NCI-H524 (cell line): Measurements from ENCODE around the gene DAAM2.

ENCODE experiments used
- DNase-seq, 2 experiments: peaks; one replicate each; lab custom pipeline; 2025; lab: John Stamatoyannopoulos, UW

The DAAM2 gene

DNA sequence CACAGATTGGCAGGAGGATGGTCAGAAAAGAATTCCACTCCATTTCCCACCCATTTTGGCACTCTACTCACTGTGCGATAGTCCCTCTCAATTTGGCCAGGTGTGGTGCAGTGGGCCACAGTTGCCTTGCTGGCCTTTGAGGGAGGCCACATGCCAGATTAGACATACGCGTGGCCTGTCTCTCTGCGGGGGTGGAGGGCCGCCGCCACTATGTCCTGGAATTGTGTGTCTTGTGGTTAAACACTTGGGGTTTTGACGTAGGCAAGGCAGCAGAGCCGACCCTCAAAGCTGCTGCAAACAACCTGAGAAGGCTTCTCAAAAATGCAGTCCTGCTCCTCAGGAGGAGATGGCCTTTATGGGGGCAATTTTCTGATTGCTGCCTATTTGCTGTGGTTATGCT lies 4.9 kb upstream of the DAAM2 start:
- DNase-seq = no peak

DNA sequence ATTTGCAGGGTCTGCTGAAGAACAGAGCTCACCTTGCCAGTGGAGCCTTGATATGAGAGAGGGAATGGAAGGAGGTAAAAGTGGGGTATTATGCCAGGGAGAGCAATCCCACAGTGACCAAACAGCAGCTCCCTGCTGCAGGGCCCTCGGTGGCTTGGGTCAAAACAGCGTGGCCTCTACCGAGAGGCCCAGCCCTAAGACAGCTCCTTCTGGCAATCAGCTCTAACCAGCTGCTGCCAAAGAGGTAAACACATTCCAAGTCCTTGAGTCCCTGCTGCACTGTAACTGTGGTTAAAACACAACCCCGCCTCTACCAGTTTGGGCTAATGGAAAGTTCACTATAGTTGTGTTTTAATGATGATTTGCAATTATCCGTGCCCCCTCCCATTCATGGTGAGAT lies 1.4 kb upstream of the DAAM2 start:
- DNase-seq = peak in 1 of 2 experiments; percentile 3

DNA sequence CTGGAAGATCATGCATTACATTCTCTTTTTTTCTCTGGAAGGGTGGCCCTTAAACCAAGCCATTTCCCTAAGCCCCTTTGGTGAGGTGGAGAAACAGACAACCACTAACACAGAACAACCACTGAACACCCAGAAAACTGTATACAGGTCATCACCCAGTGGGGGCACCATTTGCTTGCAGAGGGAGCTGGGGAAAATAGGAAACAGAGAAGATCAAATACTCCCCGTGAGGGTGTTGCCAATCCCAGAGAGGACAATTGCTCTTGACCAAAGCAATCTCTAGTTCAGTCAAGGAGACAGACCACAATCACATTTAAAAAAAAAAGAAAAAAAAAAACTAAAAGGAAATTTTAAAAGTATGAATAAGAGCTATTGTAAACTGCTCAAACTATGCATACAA lies 865 bp upstream of the DAAM2 start:
- DNase-seq = peak in 1 of 2 experiments; percentile 43

DNA sequence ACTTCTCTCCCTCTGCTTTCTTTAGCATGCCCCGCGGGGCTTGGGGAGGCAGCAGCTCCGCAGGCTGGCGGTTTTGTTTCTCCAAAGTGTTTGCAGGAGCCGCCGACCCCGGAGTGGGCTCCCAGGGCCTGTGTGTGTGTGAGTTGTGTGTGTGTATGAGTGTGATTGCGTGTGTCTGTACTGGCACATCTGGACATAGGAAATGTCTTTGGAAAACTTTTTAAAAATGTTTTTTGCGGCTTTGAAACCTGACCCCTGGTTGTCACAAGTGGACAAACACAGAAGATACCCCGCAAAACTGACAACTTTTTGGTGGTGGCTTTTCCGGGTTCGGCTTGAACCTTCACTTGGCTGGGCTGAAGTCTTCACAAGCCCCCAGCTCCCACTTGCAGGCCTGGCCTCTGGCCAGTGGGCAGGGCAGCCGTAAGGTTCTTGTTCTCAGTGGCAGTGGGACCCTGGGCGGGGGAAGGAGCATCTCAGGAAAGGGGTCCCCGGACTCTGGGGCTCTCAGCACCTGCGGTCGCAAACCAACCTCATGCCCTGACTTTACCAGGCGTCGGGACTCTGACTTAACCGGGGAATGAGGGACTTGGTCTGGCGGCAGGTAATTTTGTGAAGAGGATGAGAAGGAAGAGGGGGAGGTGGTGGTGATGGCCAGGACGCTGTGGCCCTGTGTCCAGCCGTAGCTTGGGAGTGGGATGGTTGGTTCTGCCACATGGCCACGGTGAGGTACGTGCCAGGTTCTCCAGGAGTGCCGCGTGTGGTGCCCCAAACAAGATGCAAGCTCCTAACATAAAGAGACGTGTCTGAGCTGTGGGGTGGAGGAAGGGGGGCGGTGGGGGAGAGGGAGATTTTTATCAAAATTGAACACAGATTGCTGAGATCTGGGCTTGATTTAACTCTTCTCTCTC lies 619 bp downstream of the DAAM2 start:
- peak in 1 of 2 experiments; percentile 38 for DNase-seq

DNA sequence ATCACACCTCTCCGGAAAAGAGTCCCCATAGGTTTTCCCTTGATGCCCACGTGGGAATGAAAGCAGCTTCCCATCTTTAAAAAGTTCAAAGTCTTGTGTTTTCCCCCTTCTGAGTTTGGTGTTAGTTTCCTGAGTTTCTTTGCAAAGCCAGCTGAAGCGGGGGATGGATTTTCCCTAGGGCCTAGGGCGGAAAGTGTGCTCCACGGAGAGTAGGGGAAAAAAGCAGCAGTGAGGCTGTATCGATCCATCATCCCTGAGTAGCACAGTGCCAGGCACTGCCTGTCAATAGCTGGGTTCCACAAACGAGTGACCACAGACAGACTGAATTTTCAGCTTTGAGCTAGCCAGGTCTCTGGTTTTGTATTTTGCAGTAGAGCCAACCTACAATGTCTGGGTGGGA lies 1.3 kb downstream of the DAAM2 start:
- no peak for DNase-seq

DNA sequence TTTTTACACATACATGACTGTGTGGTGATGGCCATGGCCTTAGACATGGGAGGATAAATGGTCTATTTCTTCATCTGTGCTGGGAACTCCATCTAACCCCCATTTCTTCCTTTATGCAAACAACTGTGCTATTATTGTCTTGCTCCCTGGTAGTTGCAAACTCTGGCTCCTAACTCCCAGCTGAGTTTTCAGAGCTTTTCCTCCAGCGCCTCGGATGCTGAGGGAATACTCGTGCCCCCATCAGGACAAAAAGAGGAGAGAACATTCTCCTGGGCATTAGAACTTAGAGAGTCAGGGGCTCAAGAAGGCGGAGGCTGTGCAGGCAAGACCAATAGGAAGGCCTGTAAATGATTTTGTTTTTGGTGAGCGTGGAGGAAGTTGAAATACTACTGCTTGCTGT lies 2.1 kb downstream of the DAAM2 start:
- DNase-seq = no peak

DNA sequence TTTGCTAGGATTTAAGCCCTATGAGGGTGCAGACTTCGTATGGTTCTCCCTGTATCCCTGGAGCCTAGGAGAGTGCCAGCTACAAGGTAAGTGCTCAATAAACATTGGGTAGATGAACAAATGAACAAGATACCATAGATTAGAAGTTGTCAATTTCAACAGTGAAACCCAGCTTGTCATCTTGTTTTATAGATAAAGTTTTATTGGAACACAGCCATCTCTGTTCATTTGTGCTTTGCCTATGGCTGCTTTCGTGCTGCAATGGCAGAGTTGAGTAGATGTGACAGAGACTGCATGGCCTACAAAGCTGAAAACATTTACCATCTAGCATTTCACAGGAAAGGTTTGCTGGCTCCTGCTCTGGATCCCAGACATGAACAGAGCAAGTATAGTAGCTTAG lies 5.6 kb downstream of the DAAM2 start:
- no peak for DNase-seq

DNA sequence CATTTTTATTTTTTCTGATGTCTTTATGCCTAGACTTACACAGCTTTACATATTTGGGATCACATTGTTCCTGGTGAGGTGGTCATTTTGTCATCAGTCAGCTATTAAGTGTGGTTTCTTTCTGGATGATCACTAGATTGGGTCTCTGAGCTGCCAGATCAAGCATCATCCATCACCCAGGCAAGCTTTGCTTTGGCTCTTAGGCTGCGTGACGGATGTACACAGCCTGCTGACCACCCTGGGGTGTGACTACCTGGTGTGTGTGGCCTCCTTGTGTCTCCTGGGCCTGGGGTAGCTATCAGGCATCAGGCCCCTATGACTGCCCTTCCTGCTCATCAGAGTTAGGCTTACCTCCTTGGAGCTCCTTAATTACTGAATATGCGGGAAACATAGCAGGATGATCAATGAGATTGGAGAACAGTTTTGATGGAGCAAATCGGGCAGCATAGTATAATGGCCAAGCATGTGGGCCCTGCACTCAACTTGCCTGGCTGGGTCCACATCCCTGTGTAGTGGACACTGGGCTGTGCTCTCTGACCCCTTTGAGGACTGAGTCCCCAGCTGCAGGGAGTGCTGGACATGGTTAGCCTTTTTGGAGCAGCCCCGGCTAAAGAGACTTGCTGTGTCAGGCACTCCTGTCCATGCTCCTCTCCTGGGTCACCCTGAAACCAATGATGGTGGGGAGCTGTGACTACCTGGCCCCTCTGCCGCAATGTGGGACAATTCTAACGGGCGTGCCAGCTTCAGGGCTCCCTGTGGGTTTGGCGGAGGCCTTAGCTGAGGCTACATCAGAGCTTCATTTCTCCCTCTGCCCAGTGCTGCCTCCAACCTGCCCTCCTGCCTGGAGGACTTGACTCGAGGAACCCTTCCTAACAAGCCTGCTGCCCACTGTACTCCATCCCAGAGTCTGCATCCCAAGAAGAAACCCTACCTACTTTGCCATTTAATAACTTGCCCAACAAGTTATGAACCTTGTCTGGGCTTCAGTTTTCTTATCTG lies 8.2 kb downstream of the DAAM2 start:
- no peak for DNase-seq

DNA sequence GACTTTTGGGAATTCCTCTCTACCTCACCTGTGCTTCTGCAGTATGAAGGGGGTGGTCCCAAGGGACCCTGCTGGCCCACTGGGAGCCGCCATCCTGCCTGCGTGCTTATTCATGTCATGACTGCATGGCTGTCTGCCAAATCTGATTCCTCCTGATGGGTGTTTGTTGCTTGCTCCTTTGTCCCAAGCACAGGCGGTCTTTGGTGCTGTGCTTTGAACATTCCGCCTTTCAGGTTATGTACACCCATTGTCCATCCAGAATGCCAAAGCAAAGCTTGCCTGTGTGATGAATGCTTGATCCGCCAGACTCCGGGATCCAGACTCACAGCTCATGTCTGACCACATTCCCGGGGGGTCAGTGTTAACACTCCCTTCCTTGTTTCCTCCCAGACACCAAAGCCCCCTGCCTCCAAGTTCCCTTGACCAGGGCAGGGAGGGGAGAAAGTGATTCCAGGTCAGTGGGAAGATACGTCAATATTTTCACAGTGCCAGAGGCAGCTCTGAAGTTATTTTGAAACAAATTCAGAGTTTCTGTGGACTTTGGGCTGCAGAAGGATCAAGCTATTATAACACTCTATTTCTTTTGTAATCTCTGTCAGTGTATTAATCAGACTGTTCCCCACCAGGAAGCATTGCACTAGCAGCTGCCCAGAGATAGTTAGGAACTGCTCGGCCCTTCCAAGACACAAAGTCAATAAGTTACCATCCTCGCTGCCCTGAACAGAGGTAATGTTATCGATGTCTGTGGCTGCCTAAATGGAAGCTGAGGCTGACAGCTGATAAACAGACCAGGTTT lies 9.5 kb downstream of the DAAM2 start:
- DNase-seq = no peak

DNA sequence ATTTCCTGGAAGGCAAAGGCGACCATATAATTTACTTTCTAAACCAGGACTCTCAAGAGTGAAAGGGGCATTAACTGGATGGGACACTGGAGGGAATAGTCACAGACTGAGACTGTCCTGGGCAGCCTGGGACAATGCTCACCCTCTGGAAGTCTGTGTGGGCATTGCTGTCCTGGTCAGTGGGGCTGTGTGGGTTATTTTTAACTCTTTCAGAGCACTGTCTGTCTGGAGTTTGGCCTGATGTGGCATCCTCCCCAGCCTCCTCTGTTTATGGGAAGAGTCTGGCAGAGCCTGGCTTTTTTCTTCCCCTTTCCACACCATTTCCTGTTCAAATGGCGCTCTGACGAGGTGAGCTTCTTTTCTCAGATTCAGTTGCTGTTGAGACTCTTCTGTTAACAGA lies 11.7 kb downstream of the DAAM2 start:
- no peak for DNase-seq

DNA sequence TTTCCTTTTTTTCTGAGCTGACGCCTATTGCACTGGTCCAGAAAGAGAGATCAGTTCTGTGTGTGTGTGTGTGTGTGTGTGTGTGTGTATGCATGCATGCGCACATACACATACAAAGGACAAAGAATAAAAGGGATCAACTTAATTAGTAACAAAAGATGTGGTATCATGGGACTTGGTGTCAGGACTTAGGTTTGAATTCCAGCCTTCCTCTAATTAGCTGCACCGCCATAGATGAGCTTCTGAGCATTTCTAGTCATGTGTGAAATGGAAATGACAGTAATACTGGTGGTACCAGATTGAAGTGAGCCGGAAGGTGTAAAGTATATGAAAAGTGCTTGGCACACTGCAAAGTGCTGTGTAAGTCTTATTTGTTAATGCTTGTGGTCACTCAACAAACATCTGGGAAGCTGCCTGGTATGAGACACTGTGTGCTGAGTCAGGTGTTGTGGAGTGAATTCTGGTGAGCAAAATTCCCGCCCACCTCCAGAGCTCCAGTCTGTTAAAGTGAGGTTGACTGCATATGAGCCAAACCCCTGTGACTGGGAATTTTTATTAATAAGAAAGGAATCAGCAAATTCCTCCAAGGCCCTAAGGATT lies 12.4 kb downstream of the DAAM2 start:
- no peak for DNase-seq

DNA sequence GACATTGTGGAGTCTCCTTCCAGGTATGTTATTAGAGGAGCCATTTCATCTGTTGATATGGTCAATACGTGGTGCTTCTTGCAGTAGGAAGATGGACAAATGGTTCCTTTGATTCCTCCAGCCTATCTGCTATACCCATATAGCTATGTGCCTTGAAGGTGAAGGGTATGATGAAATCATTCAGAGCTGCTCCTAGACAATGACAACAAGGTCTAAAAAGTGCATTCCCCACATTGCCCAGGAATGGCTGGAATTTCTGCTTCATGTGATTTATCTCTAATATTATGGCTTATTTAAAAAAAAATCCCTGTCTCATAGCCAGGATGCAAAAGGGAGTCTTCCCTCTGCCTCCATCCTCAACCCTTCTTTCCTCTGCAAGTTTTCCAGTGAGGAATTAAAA lies 14.1 kb downstream of the DAAM2 start:
- no peak for DNase-seq

DNA sequence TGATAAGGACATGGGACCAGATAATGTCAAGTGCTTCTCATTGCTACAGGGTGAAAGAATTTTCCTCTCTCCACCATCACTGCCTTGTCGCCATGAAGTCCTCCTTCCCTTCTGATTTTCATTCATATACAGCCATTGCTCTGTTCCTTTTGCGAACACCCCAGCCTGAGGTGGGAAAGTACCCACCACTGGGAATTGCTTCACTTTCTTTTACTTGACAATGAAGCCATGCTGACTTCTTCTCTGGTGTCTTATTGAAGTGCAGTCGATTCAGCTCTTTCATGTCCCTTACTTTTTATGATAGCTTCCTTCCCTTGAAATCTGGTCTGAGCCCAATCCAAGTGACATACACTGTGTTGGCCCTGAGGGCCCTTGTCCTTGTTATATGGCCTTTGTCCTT lies 16.2 kb downstream of the DAAM2 start:
- no peak for DNase-seq

DNA sequence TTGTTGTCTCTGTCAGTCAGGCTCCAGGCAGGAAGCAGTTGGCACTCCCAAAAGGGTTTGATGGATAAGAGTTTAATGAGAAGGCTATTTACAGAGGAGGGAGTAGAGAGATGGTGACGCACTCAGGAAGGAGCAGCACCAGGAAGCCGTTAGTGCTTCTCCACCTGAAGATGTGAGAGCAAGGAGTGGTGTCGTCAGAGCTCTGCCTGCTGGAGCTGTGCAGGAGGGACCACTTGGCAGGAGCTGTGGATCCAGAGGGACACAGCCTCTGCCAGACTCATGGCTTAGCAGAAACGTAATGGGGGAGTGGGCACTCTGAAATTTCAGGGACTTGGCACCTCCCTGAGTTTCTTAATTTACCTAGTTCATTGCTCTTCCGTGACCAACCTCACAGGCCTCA lies 16.8 kb downstream of the DAAM2 start:
- no peak for DNase-seq

DNA sequence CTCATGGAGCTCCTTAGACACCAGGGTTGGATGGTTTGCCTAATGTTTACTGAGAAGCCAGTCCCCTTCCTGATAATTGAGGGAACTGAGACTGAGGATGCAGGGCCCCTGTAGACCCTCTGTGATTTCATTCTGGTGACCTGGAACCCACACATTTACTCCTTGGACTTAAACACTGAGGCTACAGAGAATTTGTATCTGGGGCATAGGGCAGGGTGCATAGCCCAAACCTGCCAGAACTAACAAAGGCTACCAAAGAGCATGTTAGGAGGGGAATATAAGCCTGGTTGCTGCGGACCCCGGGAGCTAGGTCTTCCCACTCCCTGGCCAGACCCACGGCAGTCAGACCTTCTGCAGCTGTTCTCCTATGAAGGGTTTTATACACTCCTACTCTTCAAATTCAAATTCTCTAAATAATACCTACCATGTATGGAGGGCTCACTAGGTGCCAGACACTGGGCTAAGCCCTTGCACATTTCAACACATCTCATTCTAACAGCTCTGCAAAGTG lies 19.7 kb downstream of the DAAM2 start:
- no peak for DNase-seq

DNA sequence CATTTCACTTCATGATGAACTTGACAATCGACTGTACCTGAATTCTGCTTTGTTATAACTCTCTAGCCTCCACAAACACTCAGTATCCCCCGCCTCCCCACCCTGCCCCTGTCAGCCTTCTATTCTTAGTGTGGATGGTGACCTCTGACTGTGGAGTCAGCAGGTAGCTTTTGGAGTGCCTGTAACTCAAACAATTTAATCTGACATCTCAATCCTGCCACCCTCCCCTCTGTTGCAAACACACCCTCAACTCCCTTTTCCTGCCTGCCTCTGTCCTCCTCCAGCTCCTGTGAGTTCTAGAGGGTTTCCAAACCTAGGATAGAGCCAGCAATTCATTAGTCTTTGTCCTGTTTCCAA lies 20.3 kb downstream of the DAAM2 start:
- DNase-seq = no peak

DNA sequence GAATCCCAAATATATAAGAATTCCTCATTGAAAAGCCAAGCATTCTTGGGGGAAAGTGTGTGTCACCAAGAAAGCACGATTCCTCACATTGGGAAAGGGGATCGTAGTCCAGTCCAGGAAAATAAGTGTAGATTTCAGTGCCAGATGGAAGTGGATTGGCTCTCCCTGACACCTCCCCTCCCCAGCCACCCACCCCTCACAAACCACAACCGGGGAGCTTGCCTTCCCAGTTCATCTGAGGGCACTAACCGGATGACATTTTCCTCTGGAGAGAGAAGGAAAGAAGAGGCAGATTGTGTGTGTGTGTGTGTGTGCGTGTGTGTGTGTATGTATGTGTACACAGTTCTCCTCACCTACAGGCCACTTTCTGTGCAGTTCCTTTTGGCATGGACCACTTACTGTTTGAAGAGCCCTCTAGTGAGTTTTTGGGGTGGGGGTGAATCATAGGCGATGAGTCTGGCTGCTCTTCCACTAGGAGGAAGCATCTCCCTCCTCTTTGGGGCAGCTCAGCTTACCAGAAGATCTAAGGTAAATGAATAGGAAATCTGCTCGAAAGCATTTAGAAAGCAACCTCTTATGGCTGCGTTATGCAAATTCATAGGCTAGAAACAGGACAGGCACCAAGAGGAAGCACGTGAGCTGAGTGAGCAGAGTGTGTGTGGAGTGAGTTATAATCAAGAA lies 20.8 kb downstream of the DAAM2 start:
- peak in 1 of 2 experiments; percentile 20 for DNase-seq

DNA sequence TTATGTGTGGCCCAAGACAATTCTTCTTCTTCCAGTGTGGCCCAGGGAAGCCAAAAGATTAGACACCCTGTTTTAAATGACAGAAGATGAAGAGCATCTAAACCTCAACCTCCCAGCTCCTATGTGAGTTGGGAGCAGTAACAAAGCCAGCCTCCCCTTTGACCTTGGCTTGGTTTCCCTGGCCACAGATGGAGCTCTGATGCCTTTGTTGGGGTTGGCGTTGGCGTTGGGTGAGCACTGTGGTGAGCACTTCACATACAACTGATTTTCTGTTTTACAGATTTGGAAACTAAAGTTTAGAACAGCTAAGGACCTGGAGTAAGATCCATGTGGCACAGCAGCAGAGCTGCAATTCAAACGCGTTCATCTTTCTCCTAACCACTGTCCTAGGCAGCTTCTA lies 22.1 kb downstream of the DAAM2 start:
- no peak for DNase-seq

DNA sequence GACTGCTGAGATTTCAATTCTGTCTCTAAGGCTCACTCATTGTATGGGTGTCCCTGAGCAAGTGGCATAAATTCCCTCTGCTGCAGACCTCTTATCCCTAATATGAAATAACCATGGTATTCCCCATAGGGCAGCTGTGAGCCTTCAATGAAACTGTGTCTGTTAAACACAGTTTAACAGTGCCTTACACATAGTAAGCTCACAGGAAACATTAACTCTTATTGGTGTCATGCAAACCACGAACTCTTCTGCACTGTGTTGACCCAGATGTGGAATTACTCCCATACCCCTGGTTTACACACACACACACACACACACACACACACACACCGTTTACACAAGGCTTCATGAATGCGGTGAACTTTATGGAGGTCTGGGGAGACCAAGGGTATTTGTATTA lies 23.2 kb downstream of the DAAM2 start:
- DNase-seq = no peak

DNA sequence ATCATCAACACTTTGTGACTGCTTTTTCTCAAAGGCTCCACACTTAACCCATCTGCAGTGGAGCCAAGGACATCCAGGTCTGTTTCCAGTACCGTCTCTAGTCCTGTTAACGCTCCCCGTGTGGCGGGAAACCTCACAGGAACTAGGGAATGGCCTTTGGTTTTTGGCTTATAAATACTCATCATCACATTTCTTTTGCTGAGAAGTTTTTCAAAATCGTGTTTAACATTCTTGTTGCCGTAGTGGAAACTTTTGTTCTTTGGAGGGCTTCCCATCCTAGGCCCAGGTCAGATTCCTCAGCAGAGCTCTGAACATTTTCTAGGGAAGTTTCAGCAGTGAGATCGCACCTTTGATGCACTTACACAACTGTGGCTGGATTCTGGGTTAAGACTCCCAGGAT lies 24.6 kb downstream of the DAAM2 start:
- no peak for DNase-seq

DNA sequence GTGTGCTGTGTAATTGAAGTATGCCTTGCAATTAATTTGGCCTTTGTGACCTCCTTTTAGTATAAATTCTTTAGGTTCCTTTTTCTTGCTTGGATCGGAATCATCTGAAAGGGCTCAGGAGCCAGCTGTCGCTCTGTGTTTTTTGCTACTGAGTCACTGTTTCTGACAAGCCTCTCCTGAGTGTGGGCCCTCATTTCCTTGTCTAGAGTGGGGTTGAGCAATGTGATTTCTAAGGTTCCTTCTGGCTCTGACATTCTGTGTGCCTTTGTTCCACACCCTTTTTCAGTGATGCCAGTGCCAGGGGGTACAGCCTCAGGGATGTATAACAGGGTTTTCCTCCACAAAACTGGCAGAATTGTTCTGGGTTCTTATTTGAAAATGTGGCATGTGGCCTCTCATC lies 26.5 kb downstream of the DAAM2 start:
- DNase-seq = no peak
